ENCODE measurements around the gene ADCY7. TPM values are rescaled to one million over a fixed set of nuclear protein-coding genes. Genes with fewer than 3 reads are reported as not detected.
A peak's percentile ranks its signal among the peaks of the same experiment; 100 is the strongest.

Gene ADCY7
- total RNA-seq, 6 experiments from 2014 or later, result 2.5 to 10.2 (median 6.5) TPM

DNA sequence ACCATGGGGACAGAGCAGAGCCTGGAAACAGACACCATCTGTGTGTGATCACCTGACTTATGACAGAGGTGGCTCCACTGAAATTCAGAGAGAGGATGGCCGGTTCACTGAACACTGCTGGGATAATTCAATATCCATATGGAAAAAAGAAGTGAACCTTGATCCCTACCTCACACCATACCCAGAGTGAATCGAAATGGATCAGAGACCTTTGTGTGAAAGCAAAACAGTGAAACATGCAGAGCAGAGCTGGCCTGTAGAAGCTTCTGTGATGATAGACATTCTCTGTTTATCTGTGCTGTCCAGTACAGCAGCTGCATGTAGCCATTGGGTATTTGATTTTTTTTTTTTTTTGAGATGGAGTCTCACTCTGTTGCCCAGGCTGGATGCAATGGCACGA, 20.3 kb downstream of the ADCY7 start:
- ATAC-seq (no peak), DNase-seq (no peak)
- Histone ChIP-seq H3K27me3 (no peaks in the 10 kb centered on the region), H3K36me3 (no peaks in the 10 kb centered on the region), H3K4me1 (peaks cover 0 to 33% (median 6%) of the 10 kb centered on the region in 4 donors), H3K4me3 (no peak overlapping the region), H3K27ac (no peak overlapping the region), H3K9me3 (no peaks in the 10 kb centered on the region)
- intact Hi-C loops (cut with DNase I), result no loop called here
- TF ChIP-seq POLR2A (IDR thresholded peaks at IDR 0.05), result no peak
- TF ChIP-seq, protein P1, sequence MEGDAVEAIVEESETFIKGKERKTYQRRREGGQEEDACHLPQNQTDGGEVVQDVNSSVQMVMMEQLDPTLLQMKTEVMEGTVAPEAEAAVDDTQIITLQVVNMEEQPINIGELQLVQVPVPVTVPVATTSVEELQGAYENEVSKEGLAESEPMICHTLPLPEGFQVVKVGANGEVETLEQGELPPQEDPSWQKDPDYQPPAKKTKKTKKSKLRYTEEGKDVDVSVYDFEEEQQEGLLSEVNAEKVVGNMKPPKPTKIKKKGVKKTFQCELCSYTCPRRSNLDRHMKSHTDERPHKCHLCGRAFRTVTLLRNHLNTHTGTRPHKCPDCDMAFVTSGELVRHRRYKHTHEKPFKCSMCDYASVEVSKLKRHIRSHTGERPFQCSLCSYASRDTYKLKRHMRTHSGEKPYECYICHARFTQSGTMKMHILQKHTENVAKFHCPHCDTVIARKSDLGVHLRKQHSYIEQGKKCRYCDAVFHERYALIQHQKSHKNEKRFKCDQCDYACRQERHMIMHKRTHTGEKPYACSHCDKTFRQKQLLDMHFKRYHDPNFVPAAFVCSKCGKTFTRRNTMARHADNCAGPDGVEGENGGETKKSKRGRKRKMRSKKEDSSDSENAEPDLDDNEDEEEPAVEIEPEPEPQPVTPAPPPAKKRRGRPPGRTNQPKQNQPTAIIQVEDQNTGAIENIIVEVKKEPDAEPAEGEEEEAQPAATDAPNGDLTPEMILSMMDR (IDR thresholded peaks at IDR 0.05), result no peak
- WGBS (ENCODE audit: insufficient coverage, low coverage, low lambda C conversion rate, missing lambda C conversion rate), result 92% methylated on average over 3 of the region's 3 CpGs

DNA sequence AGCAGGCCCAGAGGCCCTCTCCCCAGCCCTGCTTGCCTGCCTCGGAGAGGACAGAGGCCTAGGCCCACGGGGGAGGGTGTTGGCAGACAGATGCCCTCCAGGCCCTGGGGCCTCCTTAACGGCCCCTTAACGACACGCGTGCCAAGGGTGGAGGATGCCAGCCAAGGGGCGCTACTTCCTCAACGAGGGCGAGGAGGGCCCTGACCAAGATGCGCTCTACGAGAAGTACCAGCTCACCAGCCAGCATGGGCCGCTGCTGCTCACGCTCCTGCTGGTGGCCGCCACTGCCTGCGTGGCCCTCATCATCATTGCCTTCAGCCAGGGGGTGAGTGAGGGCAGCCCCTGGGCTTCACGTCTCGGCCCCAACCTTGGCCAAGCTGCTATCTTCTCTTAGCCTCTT, 21.7 kb downstream of the ADCY7 start:
- DNase-seq, result no peak
- ATAC-seq, result no peak
- Histone ChIP-seq H3K4me3 (no peak overlapping the region), H3K27me3 (no peaks in the 10 kb centered on the region), H3K9me3 (no peaks in the 10 kb centered on the region), H3K27ac (no peak overlapping the region), H3K4me1 (peaks cover 0 to 25% (median 3%) of the 10 kb centered on the region in 4 donors), H3K36me3 (no peaks in the 10 kb centered on the region)
- intact Hi-C loops (cut with DNase I), result no loop called here
- TF ChIP-seq POLR2A (IDR thresholded peaks at IDR 0.05), result no peak
- TF ChIP-seq, protein P1 (IDR thresholded peaks at IDR 0.05), result no peak
- WGBS (ENCODE audit: insufficient coverage, low coverage, low lambda C conversion rate, missing lambda C conversion rate), result 100% methylated on average over 2 of the region's 17 CpGs

DNA sequence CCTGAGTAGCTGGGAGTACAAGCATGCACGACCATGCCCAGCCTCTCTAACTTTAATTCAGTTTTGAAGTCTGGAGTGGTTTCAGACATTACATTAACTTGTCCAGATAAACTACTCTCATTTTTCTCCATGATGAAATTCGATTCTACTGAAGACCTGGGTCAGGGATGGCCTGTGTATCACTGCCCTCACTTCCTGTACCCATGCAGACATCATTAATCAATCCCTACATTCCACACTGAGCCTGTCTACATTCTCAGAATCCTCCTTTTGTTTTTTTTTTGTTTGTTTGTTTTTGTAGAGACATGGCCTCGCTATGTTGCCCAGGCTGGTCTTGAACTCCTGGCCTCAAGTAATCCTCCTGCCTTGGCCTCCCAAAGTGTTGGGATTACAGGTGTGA, 22.6 kb downstream of the ADCY7 start:
- intact Hi-C loops (cut with DNase I), result no loop called here
- no peak for ATAC-seq

DNA sequence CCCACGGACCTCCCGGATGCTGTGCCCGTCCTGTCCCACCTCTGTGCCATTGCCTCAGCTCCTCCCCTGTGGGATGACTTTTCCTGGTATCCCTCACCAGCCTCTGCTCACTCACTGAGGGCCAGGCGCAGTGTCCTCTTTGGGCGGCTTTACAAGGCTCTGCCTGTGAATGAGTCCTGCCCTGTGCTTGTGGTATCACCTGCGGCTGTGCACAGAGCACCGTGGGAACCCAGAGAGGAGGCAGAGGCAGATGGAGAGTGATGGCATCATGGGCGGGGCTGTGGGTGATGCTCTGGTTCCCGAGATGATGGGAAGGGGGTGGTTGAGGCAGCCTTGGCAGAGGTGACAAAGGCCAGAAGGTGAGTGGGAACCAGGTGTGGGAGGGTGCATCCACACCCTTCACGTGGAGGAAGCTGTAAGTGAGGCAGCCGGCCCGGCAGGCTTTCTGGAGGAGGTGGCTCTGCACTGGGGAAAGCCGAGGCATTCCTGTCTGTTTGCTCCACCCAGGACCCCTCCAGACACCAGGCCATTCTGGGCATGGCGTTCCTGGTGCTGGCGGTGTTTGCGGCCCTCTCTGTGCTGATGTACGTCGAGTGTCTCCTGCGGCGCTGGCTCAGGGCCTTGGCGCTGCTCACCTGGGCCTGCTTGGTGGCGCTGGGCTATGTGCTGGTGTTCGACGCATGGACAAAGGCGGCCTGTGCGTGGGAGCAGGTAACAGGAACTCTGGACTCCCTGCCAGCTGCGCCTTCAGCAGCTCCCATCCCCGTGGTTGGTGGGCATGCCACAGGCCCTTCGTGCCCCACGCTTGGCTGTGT, 23.8 kb downstream of the ADCY7 start:
- intact Hi-C loops (cut with DNase I), result no loop called here
- Histone ChIP-seq H3K4me1 (peaks cover 0 to 5% (median 0%) of the 10 kb centered on the region in 4 donors), H3K9me3 (no peaks in the 10 kb centered on the region), H3K36me3 (no peaks in the 10 kb centered on the region), H3K27me3 (no peaks in the 10 kb centered on the region), H3K4me3 (no peak overlapping the region), H3K27ac (no peak overlapping the region)
- TF ChIP-seq POLR2A (IDR thresholded peaks at IDR 0.05), result no peak
- TF ChIP-seq, protein P1 (IDR thresholded peaks at IDR 0.05), result no peak
- DNase-seq, result peak in 1 of 3 donors; percentile 13
- no peak for ATAC-seq
- WGBS (ENCODE audit: insufficient coverage, low coverage, low lambda C conversion rate, missing lambda C conversion rate), result 68% methylated on average over 4 of the region's 30 CpGs

More for the DNA sequence above, 22.6 kb downstream of the ADCY7 start:
- peaks cover 0 to 16% (median 0%) of the 10 kb centered on the region in 4 donors for H3K4me1 ChIP-seq
- no peaks in the 10 kb centered on the region for H3K27me3 ChIP-seq
- no peak overlapping the region for H3K27ac ChIP-seq
- DNase-seq, result no peak
- H3K4me3 ChIP-seq, result no peak overlapping the region
- TF ChIP-seq, protein P1 (IDR thresholded peaks at IDR 0.05), result no peak
- no peak for TF ChIP-seq POLR2A (IDR thresholded peaks at IDR 0.05)
- no peaks in the 10 kb centered on the region for H3K36me3 ChIP-seq
- H3K9me3 ChIP-seq, result no peaks in the 10 kb centered on the region
- 74% methylated on average over 3 of the region's 3 CpGs for WGBS (ENCODE audit: insufficient coverage, low coverage, low lambda C conversion rate, missing lambda C conversion rate)

All from right lobe of liver (tissue), 6 donors.